GM12878 (cell line): Measurements from ENCODE around the gene DTNBP1. TPM values are rescaled to one million over a fixed set of nuclear protein-coding genes. Genes with fewer than 3 reads are reported as not detected.

Experiments used
- ATAC-seq: fragments of 200-7000 bp; cut with Tn5 transposase; 3 replicates; pipeline ENCODE4 v1.9.1; 2020; ENCODE audit warnings: mild to moderate bottlenecking, moderate library complexity
- BruUV-seq: library from RNA; stranded (reverse); fragments of 400-500 nt; replicated peaks from 2 replicates; lab custom pipeline; 2021; lab: Mats Ljungman, UMichigan
- CTCF ChIA-PET: fragments of 300-600 bp; sonication (Branson Sonifier 250); formaldehyde crosslinking; extraction: SDS; loops from one replicate; lab custom pipeline; 2021; ENCODE audit warnings: inconsistent platforms; lab: Yijun Ruan, JAX
- POLR2A ChIA-PET: fragments of 350-600 bp; formaldehyde crosslinking; extraction: SDS; loops from one replicate; lab custom pipeline; 2021; ENCODE audit warnings: inconsistent platforms; lab: Charles Lee
- RAD21 ChIA-PET: fragments of 300-600 bp; sonication (Branson Sonifier 250); formaldehyde crosslinking; loops from one replicate; lab custom pipeline; 2023; ENCODE audit warnings: antibody characterized with exemption; ENCODE audit not compliant: unreplicated experiment; lab: Charles Lee
- SMC1A ChIA-PET: fragments of 300-600 bp; sonication (Branson Sonifier 250); formaldehyde crosslinking; loops from one replicate; lab custom pipeline; 2023; ENCODE audit not compliant: unreplicated experiment, uncharacterized antibody; lab: Charles Lee
- DNase-seq: peaks from one replicate; pipeline ENCODE4 v3.0.0-alpha.2; 2011; ENCODE audit warnings: low read depth, low spot score
- FAIRE-seq: peaks from 3 replicates; lab custom pipeline; 2011; peaks lifted over from hg19 to GRCh38; lab: Jason Lieb, UNC
- H2AFZ ChIP-seq: 2 replicates; pipeline ENCODE4 v1.6.0; 2011; ENCODE audit warnings: low read depth, low read length, control low read depth; ENCODE audit not compliant: control insufficient read depth
- H3K27ac ChIP-seq: 2 replicates; pipeline ENCODE4 v1.5.1; 2011; ENCODE audit warnings: control low read depth; ENCODE audit not compliant: control insufficient read depth, insufficient read depth
- H3K27me3 ChIP-seq, 2 experiments: replicated peaks in 1 of 2; 2 replicates each; pipeline versions ENCODE4 v1.6.0 to v1.6.1; 2011; ENCODE audit warnings: low read length in 1 of 2; ENCODE audit not compliant: control insufficient read depth in 2 of 2, insufficient read depth in 2 of 2
- H3K36me3 ChIP-seq, 2 experiments: 2 replicates each; pipeline ENCODE4 v1.5.1; 2011; ENCODE audit warnings: low read length in 1 of 2; ENCODE audit not compliant: control insufficient read depth in 2 of 2, insufficient read depth in 2 of 2
- H3K4me1 ChIP-seq: 2 replicates; pipeline ENCODE4 v1.6.1; 2011; ENCODE audit warnings: mild to moderate bottlenecking, low read length, moderate library complexity, mixed read lengths; ENCODE audit not compliant: control insufficient read depth, insufficient read depth
- H3K4me2 ChIP-seq: 2 replicates; pipeline ENCODE4 v1.6.0; 2011; ENCODE audit warnings: control low read depth; ENCODE audit not compliant: control insufficient read depth, insufficient read depth
- H3K4me3 ChIP-seq: fragments of 200-600 bp; sonication (generic); 2 replicates; pipeline ENCODE4 v1.5.1; 2016
- H3K79me2 ChIP-seq: 2 replicates; pipeline ENCODE4 v1.6.0; 2011; ENCODE audit warnings: low read length; ENCODE audit not compliant: control insufficient read depth, insufficient read depth
- H3K9ac ChIP-seq: 2 replicates; pipeline ENCODE4 v1.8.0; 2011; ENCODE audit warnings: low read length, control low read depth, mixed read lengths; ENCODE audit not compliant: control insufficient read depth, insufficient read depth
- H3K9me3 ChIP-seq: replicated peaks from 3 replicates; pipeline ENCODE4 v1.5.1; 2011; ENCODE audit warnings: mild to moderate bottlenecking, low read length; ENCODE audit not compliant: control insufficient read depth, insufficient read depth
- H4K20me1 ChIP-seq: 2 replicates; pipeline ENCODE4 v1.6.0; 2011; ENCODE audit not compliant: control insufficient read depth, insufficient read depth
- CHD2 ChIP-seq: IDR thresholded peaks from 2 replicates; pipeline ENCODE4 v1.6.1; 2011; ENCODE audit warnings: low read depth, low read length, improper control_type of control experiment, borderline replicate concordance
- KAT2A ChIP-seq: conservative IDR thresholded peaks from 2 replicates; pipeline ENCODE4 v1.6.1; 2011; ENCODE audit warnings: low read depth, low read length; ENCODE audit not compliant: control insufficient read depth
- MEF2A ChIP-seq: IDR thresholded peaks from 2 replicates; pipeline ENCODE4 v1.6.1; 2011; ENCODE audit warnings: low read depth, mild to moderate bottlenecking, low read length, moderate library complexity; ENCODE audit not compliant: insufficient read depth
- MTA3 ChIP-seq: IDR thresholded peaks from 2 replicates; pipeline ENCODE4 v1.6.1; 2012; ENCODE audit warnings: low read length, inconsistent platforms, borderline replicate concordance
- WGBS: methylation state at CpG from one replicate; pipeline ENCODE4 v1.1.6; 2016; ENCODE audit warnings: low lambda C conversion rate; ENCODE audit not compliant: insufficient replicate concordance, insufficient coverage; ENCODE audit errors: missing lambda C conversion rate; 5-methylcytosine and 5-hydroxymethylcytosine counted together
- in situ Hi-C: fragments of 300-500 bp; cut with MboI; formaldehyde crosslinking; loops from 9 replicates; pipeline ENCODE4 v1.14.3; 2018; ENCODE audit warnings: mixed read lengths
- intact Hi-C: fragments of 100-400 bp; cut with micrococcal nuclease; formaldehyde crosslinking; loops from one replicate; pipeline ENCODE4 v1.14.2; 2022; ENCODE audit not compliant: unreplicated experiment
- polyA plus RNA-seq, 11 experiments: library from polyadenylated mRNA; depleted of rRNA in 4 of 11; unstranded in 6 of 11; stranded (reverse) in 5 of 11; fragments of >200 nt; fragmentation: Nextera tagmentation in 4 of 11; fragmentation: Illumina TruSeq in 1 of 11; extraction: Ambion mirVana in 4 of 11; extraction: Trizol in 1 of 11; gene quantifications; 1 replicate in 1 of 11; 2 replicates in 10 of 11; pipeline versions ENCODE4 v1.2.1 to v1.2.3, GENCODE V29; 2011 to 2016; ENCODE audit warnings: inconsistent platforms in 2 of 11, missing spikeins in 2 of 11, low read depth in 1 of 11
- total RNA-seq, 4 experiments: library from RNA; depleted of rRNA in 3 of 4; stranded (reverse); fragments of >200 nt in 3 of 4; fragmentation: Illumina TruSeq in 1 of 4; extraction: Trizol in 1 of 4; gene quantifications; 2 replicates each; pipeline versions ENCODE4 v1.2.1 to v1.2.3, GENCODE V29; 2013 to 2021
- TF ChIP-seq, protein P1 (sequence below): fragments of 450-650 bp; IDR thresholded peaks from 2 replicates; pipeline ENCODE4 v1.6.1; 2016; ENCODE audit warnings: mild to moderate bottlenecking

The DTNBP1 gene
- total and polyA plus RNA-seq, 10 of the 15 experiments (the other 5 are each of a cell fraction or from before 2014, with no cell fraction given) = 7.1 to 40.3 (median 20.1) TPM

DNA sequence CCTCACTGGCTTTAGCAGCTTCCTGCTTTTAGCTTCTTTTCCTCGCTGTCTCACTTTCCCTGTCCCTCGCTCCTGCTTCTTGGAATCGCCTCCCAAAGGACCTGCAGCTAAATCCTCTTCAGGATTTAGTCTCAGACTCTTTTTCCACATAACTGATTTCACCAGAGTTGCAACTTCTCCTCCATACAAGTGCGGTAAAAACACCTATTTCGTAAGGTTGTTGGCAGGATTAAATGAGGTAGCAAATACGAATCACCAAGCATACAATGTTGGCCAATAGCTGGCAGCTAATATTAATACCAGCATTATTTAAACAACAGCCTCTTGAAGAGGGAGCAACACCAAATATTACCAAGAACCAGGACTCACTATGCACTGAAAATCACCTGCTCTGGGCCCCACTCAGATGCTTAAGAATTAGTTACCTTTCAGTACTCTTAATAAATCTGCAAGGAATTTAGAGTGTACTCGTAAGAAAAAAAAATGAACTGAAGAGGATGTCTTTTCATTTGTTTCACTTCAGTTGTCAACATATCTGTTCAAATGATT lies 123.0 kb downstream of the DTNBP1 start:
- no TSS peak for BruUV-seq
- H2AFZ ChIP-seq = no peak overlapping the region
- no peaks in the 10 kb centered on the region for H3K4me1 ChIP-seq
- POLR2A ChIA-PET = no interaction called here
- CTCF ChIA-PET = interaction anchor here (0.7 to 1.6 kb wide), 2 partner anchors 20 to 84 kb away, joined by 4 to 6 read pairs; no protein-coding TSS in a partner anchor
- TF ChIP-seq MEF2A (no peak), MTA3 (no peak), CHD2 (no peak), KAT2A (no peak)
- TF ChIP-seq, protein P1, sequence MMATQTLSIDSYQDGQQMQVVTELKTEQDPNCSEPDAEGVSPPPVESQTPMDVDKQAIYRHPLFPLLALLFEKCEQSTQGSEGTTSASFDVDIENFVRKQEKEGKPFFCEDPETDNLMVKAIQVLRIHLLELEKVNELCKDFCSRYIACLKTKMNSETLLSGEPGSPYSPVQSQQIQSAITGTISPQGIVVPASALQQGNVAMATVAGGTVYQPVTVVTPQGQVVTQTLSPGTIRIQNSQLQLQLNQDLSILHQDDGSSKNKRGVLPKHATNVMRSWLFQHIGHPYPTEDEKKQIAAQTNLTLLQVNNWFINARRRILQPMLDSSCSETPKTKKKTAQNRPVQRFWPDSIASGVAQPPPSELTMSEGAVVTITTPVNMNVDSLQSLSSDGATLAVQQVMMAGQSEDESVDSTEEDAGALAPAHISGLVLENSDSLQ = no peak
- H4K20me1 ChIP-seq = no peaks in the 10 kb centered on the region
- H3K27me3 ChIP-seq = no peaks in the 10 kb centered on the region
- H3K4me3 ChIP-seq = no peak overlapping the region
- no peaks in the 10 kb centered on the region; a peak in 1 of 4 replicates for H3K36me3 ChIP-seq
- FAIRE-seq (no peak), DNase-seq (no peak), ATAC-seq (no peak)
- H3K27ac ChIP-seq = no peak overlapping the region
- WGBS = 95% methylated on average over 7 of the region's 7 CpGs
- RAD21 ChIA-PET = no interaction called here
- no peaks in the 10 kb centered on the region for H3K79me2 ChIP-seq
- H3K9ac ChIP-seq = no peak overlapping the region
- intact Hi-C loops (no loop called here), in situ Hi-C loops (no loop called here)
- no peak overlapping the region for H3K4me2 ChIP-seq
- H3K9me3 ChIP-seq = peaks cover 10% of the 10 kb centered on the region
- SMC1A ChIA-PET = interaction anchor here (1.2 to 2.4 kb wide), 5 partner anchors 9 to 702 kb away, joined by 3 to 10 read pairs (median 3); no protein-coding TSS in a partner anchor
